ENCODE data around the gene TINAG. TPM values are rescaled to one million over a fixed set of nuclear protein-coding genes. Genes with fewer than 3 reads are reported as not detected.

TINAG gene
- total and polyA plus RNA-seq, 2 of the 13 experiments (the other 11 are each of a cell fraction or from before 2014, with no cell fraction given): 0.08 to 0.15 TPM

- no peaks in the 10 kb centered on the region for H3K9me3 ChIP-seq (ENCODE audit: low read length)
- in situ Hi-C loops (cut with HindIII; ENCODE audit: extremely low pct_ligation_motif_present, low pct_unique_long_range_greater_than_20kb): no loop called here
- POLR2A ChIA-PET: no interaction called here
- WGBS (ENCODE audit: low lambda C conversion rate): 38% methylated on average over 1 of the region's 1 CpG
- TF ChIP-seq, protein P1, sequence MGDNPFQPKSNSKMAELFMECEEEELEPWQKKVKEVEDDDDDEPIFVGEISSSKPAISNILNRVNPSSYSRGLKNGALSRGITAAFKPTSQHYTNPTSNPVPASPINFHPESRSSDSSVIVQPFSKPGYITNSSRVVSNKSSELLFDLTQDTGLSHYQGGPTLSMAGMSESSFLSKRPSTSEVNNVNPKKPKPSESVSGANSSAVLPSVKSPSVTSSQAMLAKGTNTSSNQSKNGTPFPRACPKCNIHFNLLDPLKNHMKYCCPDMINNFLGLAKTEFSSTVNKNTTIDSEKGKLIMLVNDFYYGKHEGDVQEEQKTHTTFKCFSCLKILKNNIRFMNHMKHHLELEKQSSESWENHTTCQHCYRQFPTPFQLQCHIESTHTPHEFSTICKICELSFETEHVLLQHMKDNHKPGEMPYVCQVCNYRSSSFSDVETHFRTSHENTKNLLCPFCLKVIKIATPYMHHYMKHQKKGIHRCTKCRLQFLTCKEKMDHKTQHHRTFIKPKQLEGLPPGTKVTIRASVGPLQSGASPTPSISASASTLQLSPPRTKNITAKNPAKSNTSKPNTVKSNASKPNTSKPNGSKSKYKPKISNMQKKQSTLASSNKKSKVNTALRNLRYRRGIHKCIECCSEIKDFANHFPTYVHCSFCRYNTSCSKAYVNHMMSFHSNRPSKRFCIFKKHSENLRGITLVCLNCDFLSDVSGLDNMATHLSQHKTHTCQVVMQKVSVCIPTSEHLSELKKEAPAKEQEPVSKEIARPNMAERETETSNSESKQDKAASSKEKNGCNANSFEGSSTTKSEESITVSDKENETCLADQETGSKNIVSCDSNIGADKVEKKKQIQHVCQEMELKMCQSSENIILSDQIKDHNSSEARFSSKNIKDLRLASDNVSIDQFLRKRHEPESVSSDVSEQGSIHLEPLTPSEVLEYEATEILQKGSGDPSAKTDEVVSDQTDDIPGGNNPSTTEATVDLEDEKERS (CRISPR knock-in tag; IDR thresholded peaks at IDR 0.05): no peak
- TF ChIP-seq, protein P2, sequence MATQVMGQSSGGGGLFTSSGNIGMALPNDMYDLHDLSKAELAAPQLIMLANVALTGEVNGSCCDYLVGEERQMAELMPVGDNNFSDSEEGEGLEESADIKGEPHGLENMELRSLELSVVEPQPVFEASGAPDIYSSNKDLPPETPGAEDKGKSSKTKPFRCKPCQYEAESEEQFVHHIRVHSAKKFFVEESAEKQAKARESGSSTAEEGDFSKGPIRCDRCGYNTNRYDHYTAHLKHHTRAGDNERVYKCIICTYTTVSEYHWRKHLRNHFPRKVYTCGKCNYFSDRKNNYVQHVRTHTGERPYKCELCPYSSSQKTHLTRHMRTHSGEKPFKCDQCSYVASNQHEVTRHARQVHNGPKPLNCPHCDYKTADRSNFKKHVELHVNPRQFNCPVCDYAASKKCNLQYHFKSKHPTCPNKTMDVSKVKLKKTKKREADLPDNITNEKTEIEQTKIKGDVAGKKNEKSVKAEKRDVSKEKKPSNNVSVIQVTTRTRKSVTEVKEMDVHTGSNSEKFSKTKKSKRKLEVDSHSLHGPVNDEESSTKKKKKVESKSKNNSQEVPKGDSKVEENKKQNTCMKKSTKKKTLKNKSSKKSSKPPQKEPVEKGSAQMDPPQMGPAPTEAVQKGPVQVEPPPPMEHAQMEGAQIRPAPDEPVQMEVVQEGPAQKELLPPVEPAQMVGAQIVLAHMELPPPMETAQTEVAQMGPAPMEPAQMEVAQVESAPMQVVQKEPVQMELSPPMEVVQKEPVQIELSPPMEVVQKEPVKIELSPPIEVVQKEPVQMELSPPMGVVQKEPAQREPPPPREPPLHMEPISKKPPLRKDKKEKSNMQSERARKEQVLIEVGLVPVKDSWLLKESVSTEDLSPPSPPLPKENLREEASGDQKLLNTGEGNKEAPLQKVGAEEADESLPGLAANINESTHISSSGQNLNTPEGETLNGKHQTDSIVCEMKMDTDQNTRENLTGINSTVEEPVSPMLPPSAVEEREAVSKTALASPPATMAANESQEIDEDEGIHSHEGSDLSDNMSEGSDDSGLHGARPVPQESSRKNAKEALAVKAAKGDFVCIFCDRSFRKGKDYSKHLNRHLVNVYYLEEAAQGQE (IDR thresholded peaks at IDR 0.05; ENCODE audit: borderline replicate concordance in 1 of 2, low read depth in 1 of 2, low read length in 2 of 2): no peak
- TF ChIP-seq HNRNPLL (IDR thresholded peaks at IDR 0.05; ENCODE audit: low read depth, low read length, poor library complexity, severe bottlenecking) (no peak), ETV5 (CRISPR knock-in tag; IDR thresholded peaks at IDR 0.05; ENCODE audit: borderline replicate concordance) (no peak), ZNF362 (CRISPR knock-in tag; IDR thresholded peaks at IDR 0.05; ENCODE audit: borderline replicate concordance) (no peak), ZNF326 (CRISPR knock-in tag; IDR thresholded peaks at IDR 0.05; ENCODE audit: borderline replicate concordance) (no peak), SMC3 (IDR thresholded peaks at IDR 0.05; ENCODE audit: low read length) (no peak), NR3C1 (CRISPR knock-in tag; IDR thresholded peaks at IDR 0.05) (no peak), ZNF598 (CRISPR knock-in tag; IDR thresholded peaks at IDR 0.05; ENCODE audit: borderline replicate concordance) (no peak)
- no peak for FAIRE-seq
- H3K27me3 ChIP-seq (ENCODE audit: control insufficient read depth in 1 of 2, insufficient read depth in 2 of 2, low read length in 2 of 2): no peaks in the 10 kb centered on the region
- no peaks in the 10 kb centered on the region for H4K20me1 ChIP-seq (ENCODE audit: insufficient read depth, low read length)
- no peak for ATAC-seq
- no peaks in the 10 kb centered on the region for H3K36me3 ChIP-seq (replicated peaks in 1 of 2; ENCODE audit: control insufficient read depth in 1 of 2, insufficient read depth in 2 of 2, low read length in 2 of 2)
- no peak overlapping the region for H3K4me2 ChIP-seq (ENCODE audit: low read depth, low read length)
- no peak overlapping the region for H2AFZ ChIP-seq (ENCODE audit: low read length)
- DNase-seq (ENCODE audit: low spot score): no peak
- H3K27ac ChIP-seq (ENCODE audit: extremely low read length, insufficient read depth, low read length): no peak overlapping the region
- CTCF ChIA-PET (ENCODE audit: low intra/inter-chr PET ratio, low total read pairs): no interaction called here
- no peak overlapping the region for H3K4me3 ChIP-seq (replicated peaks in 1 of 3; ENCODE audit: insufficient read depth in 1 of 3, low read depth in 2 of 3, low read length in 3 of 3)
- intact Hi-C loops (cut with micrococcal nuclease; ENCODE audit: unreplicated experiment): no loop called here
- BruUV-seq (replicated peaks): no TSS peak
- H3K4me1 ChIP-seq (ENCODE audit: insufficient read depth, low read length): peaks cover 4% of the 10 kb centered on the region; the same call in 1 of the 2 replicates
- no peaks in the 10 kb centered on the region for H3K79me2 ChIP-seq (ENCODE audit: insufficient read depth, low read length)
- H3K9ac ChIP-seq (ENCODE audit: insufficient read depth, low read depth, low read length): no peak overlapping the region
These were observed 26.1 kb upstream of the TINAG start for GRCh38 chr6:54282186-54282585.
